MCF 10A (cell line): ENCODE measurements around the gene TRPV2. TPM values are rescaled to one million over a fixed set of nuclear protein-coding genes. Genes with fewer than 3 reads are reported as not detected.

ENCODE experiments used
- BruUV-seq: library from RNA; stranded (reverse); fragments of 400-500 nt; replicated peaks from 2 replicates; lab custom pipeline; 2021; lab: Mats Ljungman, UMichigan
- CTCF ChIA-PET: fragments of 300-600 bp; sonication (Branson Sonifier 250); formaldehyde crosslinking; extraction: SDS; loops from one replicate; lab custom pipeline; 2021; ENCODE audit warnings: antibody characterized with exemption, inconsistent platforms; lab: Yijun Ruan, JAX
- POLR2A ChIA-PET: fragments of 300-600, 350-650 bp; sonication (Branson Sonifier 250); formaldehyde crosslinking; extraction: SDS; loops from one replicate; lab custom pipeline; 2020; ENCODE audit warnings: antibody characterized with exemption, inconsistent platforms; lab: Yijun Ruan, JAX
- DNase-seq: peaks from one replicate; pipeline ENCODE4 v3.0.0-alpha.2; 2018; ENCODE audit not compliant: unreplicated experiment
- H3K27ac Mint-ChIP-seq: one replicate; pipeline ENCODE4 v1.8.0; 2022; ENCODE audit warnings: mild to moderate bottlenecking, low read depth, mixed read lengths; ENCODE audit not compliant: unreplicated experiment
- H3K27me3 Mint-ChIP-seq: one replicate; pipeline ENCODE4 v1.8.0; 2022; ENCODE audit warnings: mixed read lengths; ENCODE audit not compliant: insufficient read depth, unreplicated experiment
- H3K36me3 Mint-ChIP-seq: one replicate; pipeline ENCODE4 v1.8.0; 2022; ENCODE audit warnings: mild to moderate bottlenecking, moderate library complexity, mixed read lengths; ENCODE audit not compliant: insufficient read depth, unreplicated experiment
- H3K4me1 Mint-ChIP-seq: one replicate; pipeline ENCODE4 v1.8.0; 2022; ENCODE audit warnings: mixed read lengths; ENCODE audit not compliant: insufficient read depth, unreplicated experiment
- H3K4me3 Mint-ChIP-seq: one replicate; pipeline ENCODE4 v1.8.0; 2022; ENCODE audit warnings: mild to moderate bottlenecking, moderate library complexity, mixed read lengths; ENCODE audit not compliant: unreplicated experiment
- H3K9me3 Mint-ChIP-seq: one replicate; pipeline ENCODE4 v1.8.0; 2022; ENCODE audit warnings: mixed read lengths; ENCODE audit not compliant: unreplicated experiment
- CTCF ChIP-seq: fragments of 200-600 bp; IDR thresholded peaks from one replicate; pipeline ENCODE4 v1.8.0; 2022; ENCODE audit warnings: antibody characterized with exemption, mild to moderate bottlenecking; ENCODE audit not compliant: unreplicated experiment
- intact Hi-C: fragments of 100-400 bp; cut with micrococcal nuclease; formaldehyde crosslinking; loops from 2 replicates; pipeline ENCODE4 v1.14.1; 2022
- total RNA-seq: library from RNA; stranded (reverse); gene quantifications from 2 replicates; pipeline ENCODE4 v1.2.3, GENCODE V29; 2022

The TRPV2 gene
- total RNA-seq, 1 experiment from 2014 or later, result not detected

- no peaks in the 10 kb centered on the region for H3K27me3 Mint-ChIP-seq
- H3K9me3 Mint-ChIP-seq, result no peaks in the 10 kb centered on the region
- no TSS peak for BruUV-seq
- no peak for TF ChIP-seq CTCF
- no peak overlapping the region for H3K4me3 Mint-ChIP-seq
- ChIA-PET CTCF (interaction anchor here (0.5 to 0.8 kb wide), 4 partner anchors 9 to 266 kb away, joined by 3 to 5 read pairs (median 4); no protein-coding TSS in a partner anchor), POLR2A (interaction anchor here (0.5 to 2.4 kb wide), 7 partner anchors 10 to 311 kb away, joined by 3 to 11 read pairs (median 3); no protein-coding TSS in a partner anchor)
- DNase-seq, result peak; percentile 89
- intact Hi-C loops, result no loop called here
- no peaks in the 10 kb centered on the region for H3K36me3 Mint-ChIP-seq
- H3K4me1 Mint-ChIP-seq, result peaks cover 9% of the 10 kb centered on the region
- peak overlapping the region; percentile 82 for H3K27ac Mint-ChIP-seq
Measured at GRCh38 chr17:16419074-16419928, 3.9 kb downstream of the TRPV2 start.

- no peak overlapping the region for H3K4me3 Mint-ChIP-seq
- DNase-seq, result peak; percentile 65
- no peak overlapping the region for H3K27ac Mint-ChIP-seq
- H3K9me3 Mint-ChIP-seq, result no peaks in the 10 kb centered on the region
- POLR2A ChIA-PET, result interaction anchor here (0.6 to 1.3 kb wide), 5 partner anchors 10 to 294 kb away, joined by 3 to 4 read pairs (median 3); no protein-coding TSS in a partner anchor
- no peaks in the 10 kb centered on the region for H3K27me3 Mint-ChIP-seq
- no peaks in the 10 kb centered on the region for H3K36me3 Mint-ChIP-seq
- BruUV-seq, result no TSS peak
- peaks cover 9% of the 10 kb centered on the region for H3K4me1 Mint-ChIP-seq
- intact Hi-C loops, result no loop called here
- no peak for TF ChIP-seq CTCF
- CTCF ChIA-PET, result no interaction called here
Measured at GRCh38 chr17:16419929-16420271, 4.5 kb downstream of the TRPV2 start.

- no TSS peak for BruUV-seq
- DNase-seq, result no peak
- ChIA-PET POLR2A (interaction anchor here (1.0 kb wide), 1 partner anchor 42 kb away, joined by 3 read pairs; the partner anchor contains the start of gene UBB), CTCF (interaction anchor here (1.3 kb wide), 1 partner anchor 30 kb away, joined by 3 read pairs; no protein-coding TSS in a partner anchor)
- Mint-ChIP-seq H3K4me1 (peaks cover 9% of the 10 kb centered on the region), H3K4me3 (no peak overlapping the region), H3K9me3 (no peaks in the 10 kb centered on the region), H3K27me3 (no peaks in the 10 kb centered on the region), H3K27ac (no peak overlapping the region), H3K36me3 (no peaks in the 10 kb centered on the region)
- no peak for TF ChIP-seq CTCF
- intact Hi-C loops, result no loop called here
Measured at GRCh38 chr17:16422416-16422815, 7.0 kb downstream of the TRPV2 start.

- no TSS peak for BruUV-seq
- no peak overlapping the region for H3K27ac Mint-ChIP-seq
- intact Hi-C loops, result no loop called here
- no peak for DNase-seq
- H3K27me3 Mint-ChIP-seq, result no peaks in the 10 kb centered on the region
- H3K36me3 Mint-ChIP-seq, result no peaks in the 10 kb centered on the region
- ChIA-PET POLR2A (interaction anchor here (0.5 to 1.2 kb wide), 3 partner anchors 15 to 451 kb away, joined by 3 to 4 read pairs (median 3); partner anchors contain the start of gene UBB), CTCF (interaction anchor here (0.6 to 1.3 kb wide), 3 partner anchors 14 to 34 kb away, joined by 3 read pairs; no protein-coding TSS in a partner anchor)
- TF ChIP-seq CTCF, result no peak
- H3K4me3 Mint-ChIP-seq, result no peak overlapping the region
- H3K9me3 Mint-ChIP-seq, result no peaks in the 10 kb centered on the region
- peaks cover 9% of the 10 kb centered on the region for H3K4me1 Mint-ChIP-seq
Measured at GRCh38 chr17:16423226-16423872, 8.0 kb downstream of the TRPV2 start.
